Endodermal cell (in vitro differentiated cells): ENCODE measurements around the gene CCDC170. TPM values are rescaled to one million over a fixed set of nuclear protein-coding genes. Genes with fewer than 3 reads are reported as not detected.

ENCODE experiments used
- DNase-seq: peaks from one replicate; pipeline ENCODE4 v3.0.0-alpha.2; 2017
- H3K27ac ChIP-seq: 2 replicates; pipeline ENCODE4 v1.5.1; 2013; ENCODE audit warnings: mild to moderate bottlenecking, low read depth, low read length, moderate library complexity
- H3K27me3 ChIP-seq: 2 replicates; pipeline ENCODE4 v1.6.1; 2013; ENCODE audit warnings: mild to moderate bottlenecking, low read length, moderate library complexity; ENCODE audit not compliant: insufficient read depth, control insufficient read depth, poor library complexity, severe bottlenecking
- H3K36me3 ChIP-seq: 2 replicates; pipeline ENCODE4 v1.7.0; 2013; ENCODE audit warnings: mild to moderate bottlenecking, low read length, moderate library complexity; ENCODE audit not compliant: control insufficient read depth, insufficient read depth
- H3K4me1 ChIP-seq: one replicate; pipeline ENCODE4 v1.7.0; 2013; ENCODE audit warnings: low read length; ENCODE audit not compliant: control insufficient read depth, insufficient read depth
- H3K4me3 ChIP-seq: 2 replicates; pipeline ENCODE4 v1.5.1; 2013; ENCODE audit warnings: mild to moderate bottlenecking, low read length, moderate library complexity
- H3K9ac ChIP-seq: 2 replicates; pipeline ENCODE4 v1.6.1; 2013; ENCODE audit warnings: mild to moderate bottlenecking, low read length, moderate library complexity; ENCODE audit not compliant: poor library complexity, severe bottlenecking; ENCODE audit errors: extremely low read depth
- H3K9me3 ChIP-seq: 2 replicates; pipeline ENCODE4 v1.6.1; 2013; ENCODE audit warnings: mild to moderate bottlenecking, low read length, moderate library complexity; ENCODE audit not compliant: control insufficient read depth
- H3K27ac Mint-ChIP-seq: 2 replicates; pipeline ENCODE4 v1.8.0; 2020; ENCODE audit warnings: mixed read lengths
- H3K27me3 Mint-ChIP-seq: 2 replicates; pipeline ENCODE4 v1.8.0; 2021; ENCODE audit warnings: mild to moderate bottlenecking, mixed read lengths; ENCODE audit not compliant: insufficient read depth
- H3K36me3 Mint-ChIP-seq: 2 replicates; pipeline ENCODE4 v1.8.0; 2020; ENCODE audit warnings: low read depth, mixed read lengths
- H3K4me1 Mint-ChIP-seq: 2 replicates; pipeline ENCODE4 v1.8.0; 2020; ENCODE audit warnings: mixed read lengths
- H3K4me3 Mint-ChIP-seq: 2 replicates; pipeline ENCODE4 v1.8.0; 2020; ENCODE audit warnings: mild to moderate bottlenecking, moderate library complexity, mixed read lengths
- H3K9me3 Mint-ChIP-seq: 2 replicates; pipeline ENCODE4 v1.8.0; 2020; ENCODE audit warnings: mild to moderate bottlenecking, mixed read lengths
- CTCF ChIP-seq: fragments of 200-600 bp; sonication (generic); conservative IDR thresholded peaks from 2 replicates; pipeline ENCODE4 v1.5.0; 2021; ENCODE audit warnings: antibody characterized with exemption, mild to moderate bottlenecking
- WGBS, 2 experiments: methylation state at CpG; one replicate each; pipeline versions ENCODE4 v1.1.5 to v1.1.7; 2013; ENCODE audit warnings: missing lambda C conversion rate in 2 of 2, mixed read lengths in 1 of 2; ENCODE audit not compliant: insufficient coverage in 1 of 2, insufficient read length in 1 of 2; 5-methylcytosine and 5-hydroxymethylcytosine counted together
- total RNA-seq, 2 donors: library from RNA; stranded (reverse); fragmentation: NEBNext Ultra II Directional in 1 of 2; extraction: Animal tissue kit (Norgen Biotek cat#: 25700) in 1 of 2; gene quantifications; 2 replicates in 1 of 2; 3 replicates in 1 of 2; pipeline ENCODE4 v1.2.1, GENCODE V29; 2021

Gene CCDC170
- total RNA-seq, 2 donors from 2014 or later = 2.2 to 4.1 TPM

- WGBS, 2 experiments = 89 to 93% methylated on average over 7 of the region's 7 CpGs
- DNase-seq = no peak
- Histone ChIP-seq H3K4me3 (no peak overlapping the region), H3K27ac (no peak overlapping the region), H3K9ac (no peak overlapping the region), H3K36me3 (no peaks in the 10 kb centered on the region), H3K9me3 (no peaks in the 10 kb centered on the region), H3K27me3 (peaks cover 17% of the 10 kb centered on the region), H3K4me1 (no peaks in the 10 kb centered on the region)
- no peak for TF ChIP-seq CTCF
- Mint-ChIP-seq H3K36me3 (no peaks in the 10 kb centered on the region), H3K9me3 (no peaks in the 10 kb centered on the region), H3K4me1 (peaks cover 6% of the 10 kb centered on the region), H3K4me3 (no peak overlapping the region), H3K27ac (no peak overlapping the region), H3K27me3 (peaks cover 36% of the 10 kb centered on the region)
These were observed 2.8 kb upstream of the CCDC170 start for GRCh38 chr6:151490996-151491395.

- WGBS, 2 experiments = 62 to 65% methylated on average over 15 to 16 of the region's 16 CpGs
- Histone ChIP-seq H3K4me1 (peaks cover 3% of the 10 kb centered on the region), H3K9ac (peak overlapping the region; percentile 68), H3K9me3 (no peaks in the 10 kb centered on the region), H3K27ac (no peak overlapping the region), H3K4me3 (peak overlapping the region; percentile 85), H3K27me3 (peaks cover 17% of the 10 kb centered on the region), H3K36me3 (no peaks in the 10 kb centered on the region)
- H3K27ac Mint-ChIP-seq = no peak overlapping the region
- DNase-seq = no peak
- peak overlapping the region; percentile 71 for H3K4me3 Mint-ChIP-seq
- no peak for TF ChIP-seq CTCF
- H3K4me1 Mint-ChIP-seq = peaks cover 6% of the 10 kb centered on the region
- no peaks in the 10 kb centered on the region for H3K36me3 Mint-ChIP-seq
- peaks cover 44% of the 10 kb centered on the region for H3K27me3 Mint-ChIP-seq
- no peaks in the 10 kb centered on the region for H3K9me3 Mint-ChIP-seq
These were observed 535 bp upstream of the CCDC170 start for GRCh38 chr6:151493161-151493803.

- Histone ChIP-seq H3K27ac (no peak overlapping the region), H3K4me1 (peaks cover 3% of the 10 kb centered on the region), H3K36me3 (no peaks in the 10 kb centered on the region), H3K9ac (peak overlapping the region; percentile 68), H3K4me3 (peak overlapping the region; percentile 85), H3K9me3 (no peaks in the 10 kb centered on the region), H3K27me3 (peaks cover 17% of the 10 kb centered on the region)
- no peak for TF ChIP-seq CTCF
- H3K36me3 Mint-ChIP-seq = no peaks in the 10 kb centered on the region
- WGBS, 2 experiments = 10 to 13% methylated on average over 34 to 43 of the region's 43 CpGs
- no peak overlapping the region for H3K27ac Mint-ChIP-seq
- peaks cover 6% of the 10 kb centered on the region for H3K4me1 Mint-ChIP-seq
- peak overlapping the region; percentile 71 for H3K4me3 Mint-ChIP-seq
- DNase-seq = no peak
- no peaks in the 10 kb centered on the region for H3K9me3 Mint-ChIP-seq
- peaks cover 44% of the 10 kb centered on the region for H3K27me3 Mint-ChIP-seq
These were observed 568 bp downstream of the CCDC170 start for GRCh38 chr6:151494235-151494935.
